MCF 10A (cell line): Measurements from ENCODE around the gene TNNI2. TPM values are rescaled to one million over a fixed set of nuclear protein-coding genes. Genes with fewer than 3 reads are reported as not detected.

Experiments
- BruUV-seq: library from RNA; stranded (reverse); fragments of 400-500 nt; replicated peaks from 2 replicates; lab custom pipeline; 2021; lab: Mats Ljungman, UMichigan
- CTCF ChIA-PET: fragments of 300-600 bp; sonication (Branson Sonifier 250); formaldehyde crosslinking; extraction: SDS; loops from one replicate; lab custom pipeline; 2021; ENCODE audit warnings: antibody characterized with exemption, inconsistent platforms; lab: Yijun Ruan, JAX
- POLR2A ChIA-PET: fragments of 300-600, 350-650 bp; sonication (Branson Sonifier 250); formaldehyde crosslinking; extraction: SDS; loops from one replicate; lab custom pipeline; 2020; ENCODE audit warnings: antibody characterized with exemption, inconsistent platforms; lab: Yijun Ruan, JAX
- DNase-seq: peaks from one replicate; pipeline ENCODE4 v3.0.0-alpha.2; 2018; ENCODE audit not compliant: unreplicated experiment
- H3K27ac Mint-ChIP-seq: one replicate; pipeline ENCODE4 v1.8.0; 2022; ENCODE audit warnings: mild to moderate bottlenecking, low read depth, mixed read lengths; ENCODE audit not compliant: unreplicated experiment
- H3K27me3 Mint-ChIP-seq: one replicate; pipeline ENCODE4 v1.8.0; 2022; ENCODE audit warnings: mixed read lengths; ENCODE audit not compliant: insufficient read depth, unreplicated experiment
- H3K36me3 Mint-ChIP-seq: one replicate; pipeline ENCODE4 v1.8.0; 2022; ENCODE audit warnings: mild to moderate bottlenecking, moderate library complexity, mixed read lengths; ENCODE audit not compliant: insufficient read depth, unreplicated experiment
- H3K4me1 Mint-ChIP-seq: one replicate; pipeline ENCODE4 v1.8.0; 2022; ENCODE audit warnings: mixed read lengths; ENCODE audit not compliant: insufficient read depth, unreplicated experiment
- H3K4me3 Mint-ChIP-seq: one replicate; pipeline ENCODE4 v1.8.0; 2022; ENCODE audit warnings: mild to moderate bottlenecking, moderate library complexity, mixed read lengths; ENCODE audit not compliant: unreplicated experiment
- H3K9me3 Mint-ChIP-seq: one replicate; pipeline ENCODE4 v1.8.0; 2022; ENCODE audit warnings: mixed read lengths; ENCODE audit not compliant: unreplicated experiment
- CTCF ChIP-seq: fragments of 200-600 bp; IDR thresholded peaks from one replicate; pipeline ENCODE4 v1.8.0; 2022; ENCODE audit warnings: antibody characterized with exemption, mild to moderate bottlenecking; ENCODE audit not compliant: unreplicated experiment
- intact Hi-C: fragments of 100-400 bp; cut with micrococcal nuclease; formaldehyde crosslinking; loops from 2 replicates; pipeline ENCODE4 v1.14.1; 2022
- total RNA-seq: library from RNA; stranded (reverse); gene quantifications from 2 replicates; pipeline ENCODE4 v1.2.3, GENCODE V29; 2022

Gene TNNI2
- total RNA-seq, 1 experiment from 2014 or later, result 77.7 TPM

DNA sequence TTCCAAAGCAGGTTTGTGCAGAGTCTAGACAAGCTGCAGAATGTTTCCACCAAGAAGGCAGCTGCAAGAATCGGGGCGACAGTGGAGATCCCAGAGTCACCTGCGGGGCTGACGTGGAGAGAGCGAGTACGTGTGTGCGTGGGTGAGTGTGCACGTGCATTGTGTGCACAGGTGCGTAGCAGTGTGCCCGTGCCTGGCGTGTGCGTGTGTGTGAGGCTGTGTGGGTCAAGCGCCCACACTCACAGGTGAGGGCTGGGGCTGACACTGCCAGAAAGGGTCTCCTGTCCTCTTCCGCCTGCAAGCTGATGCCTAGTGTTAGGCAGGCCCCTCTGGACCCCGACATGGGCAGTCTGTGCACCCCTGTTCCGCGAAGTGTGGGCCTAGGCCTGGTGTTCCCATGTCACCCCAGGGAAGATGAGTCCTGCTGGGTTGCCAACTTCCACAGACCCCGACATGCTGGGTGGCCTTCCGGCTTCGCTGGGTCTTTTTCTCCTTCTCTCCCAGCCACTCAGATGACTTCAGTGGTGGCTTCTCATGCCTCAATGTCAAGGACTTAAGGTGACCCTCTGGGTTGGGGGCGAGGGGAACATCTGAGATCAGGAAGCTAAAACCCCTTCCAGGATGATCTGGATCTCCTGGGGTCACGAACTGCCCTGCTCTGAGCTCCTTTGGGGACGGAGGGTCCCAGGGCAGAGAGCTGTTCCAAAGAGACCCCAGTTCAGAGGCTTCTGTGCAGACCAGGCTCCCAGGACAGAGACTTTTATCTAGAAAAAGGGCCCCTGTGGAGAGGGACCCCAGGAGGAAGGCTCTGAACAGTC is 14.4 kb upstream of the TNNI2 start:
- no TSS peak for BruUV-seq
- DNase-seq, result no peak
- peaks cover 50% of the 10 kb centered on the region for H3K4me1 Mint-ChIP-seq
- H3K36me3 Mint-ChIP-seq, result no peaks in the 10 kb centered on the region
- no peak overlapping the region for H3K4me3 Mint-ChIP-seq
- H3K9me3 Mint-ChIP-seq, result peaks cover 13% of the 10 kb centered on the region
- H3K27ac Mint-ChIP-seq, result no peak overlapping the region
- ChIA-PET POLR2A (no interaction called here), CTCF (interaction anchor here (0.6 to 1.7 kb wide), 2 partner anchors 9 to 131 kb away, joined by 3 to 12 read pairs; no protein-coding TSS in a partner anchor)
- TF ChIP-seq CTCF, result no peak
- no peaks in the 10 kb centered on the region for H3K27me3 Mint-ChIP-seq
- intact Hi-C loops, result loop anchor here (5.0 kb wide), 1 partner anchor 77 kb away; no protein-coding TSS in a partner anchor

- Mint-ChIP-seq H3K27me3 (no peaks in the 10 kb centered on the region), H3K4me3 (no peak overlapping the region), H3K27ac (no peak overlapping the region), H3K4me1 (peaks cover 52% of the 10 kb centered on the region), H3K36me3 (no peaks in the 10 kb centered on the region), H3K9me3 (peaks cover 13% of the 10 kb centered on the region)
- no TSS peak for BruUV-seq
- POLR2A ChIA-PET, result no interaction called here
- TF ChIP-seq CTCF, result peak; percentile 52
- DNase-seq, result peak; percentile 67
- intact Hi-C loops, result loop anchor here (5.0 kb wide), 1 partner anchor 78 kb away; no protein-coding TSS in a partner anchor
- CTCF ChIA-PET, result interaction anchor here (0.6 to 1.7 kb wide), 4 partner anchors 8 to 132 kb away, joined by 3 to 12 read pairs (median 7); no protein-coding TSS in a partner anchor
Measured at GRCh38 chr11:1825039-1825740, 13.6 kb upstream of the TNNI2 start.

DNA sequence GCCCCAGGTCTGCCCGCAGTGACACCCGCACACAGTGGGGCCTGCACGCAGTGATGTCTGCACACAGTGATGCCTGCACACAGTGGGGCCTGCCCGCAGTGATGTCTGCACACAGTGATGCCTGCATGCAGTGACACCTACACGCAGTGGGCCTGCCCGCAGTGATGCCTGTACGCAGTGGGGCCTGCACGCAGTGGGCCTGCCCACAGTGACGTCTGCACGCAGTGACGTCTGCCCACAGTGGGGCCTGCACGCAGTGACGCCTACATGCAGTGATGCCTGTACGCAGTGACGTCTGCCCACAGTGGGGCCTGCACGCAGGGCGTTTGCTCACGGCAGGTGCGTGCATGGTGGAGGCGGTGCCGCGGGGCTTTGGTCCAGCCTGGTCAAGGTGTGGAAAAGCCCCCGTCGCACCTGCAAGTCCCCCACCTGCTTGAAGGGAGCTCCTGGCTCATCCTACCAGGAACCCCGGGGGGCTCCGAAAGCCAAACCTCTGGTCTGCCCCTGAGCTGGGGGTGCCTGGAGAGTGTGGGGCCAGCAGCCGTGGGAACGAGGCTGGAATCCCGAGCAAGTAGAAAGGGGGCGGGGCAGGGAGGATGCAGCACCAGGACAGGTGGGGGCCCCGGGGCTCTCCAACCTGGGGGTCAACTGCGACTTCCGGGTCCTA is 12.9 kb upstream of the TNNI2 start:
- no TSS peak for BruUV-seq
- peaks cover 12% of the 10 kb centered on the region for H3K9me3 Mint-ChIP-seq
- peak overlapping the region; percentile 33 for H3K27ac Mint-ChIP-seq
- no peaks in the 10 kb centered on the region for H3K36me3 Mint-ChIP-seq
- intact Hi-C loops, result loop anchor here (5.0 kb wide), 1 partner anchor 79 kb away; no protein-coding TSS in a partner anchor
- POLR2A ChIA-PET, result interaction anchor here (1.0 to 2.2 kb wide), 3 partner anchors 20 to 63 kb away, joined by 3 to 13 read pairs (median 4); no protein-coding TSS in a partner anchor
- DNase-seq, result no peak
- H3K4me3 Mint-ChIP-seq, result no peak overlapping the region
- CTCF ChIA-PET, result interaction anchor here (0.6 to 1.2 kb wide), 6 partner anchors 11 to 330 kb away, joined by 3 to 8 read pairs (median 5); no protein-coding TSS in a partner anchor
- peaks cover 50% of the 10 kb centered on the region for H3K4me1 Mint-ChIP-seq
- no peak for TF ChIP-seq CTCF
- H3K27me3 Mint-ChIP-seq, result no peaks in the 10 kb centered on the region
